Measurements from ENCODE around the gene CAMTA1.

Gene CAMTA1

GRCh38 chr1:7587108-7587772 lies 802.0 kb downstream of the CAMTA1 start:
- H3K36me3 ChIP-seq (replicated peaks; ENCODE audit: insufficient read depth, low read length): no peaks in the 10 kb centered on the region
- TF ChIP-seq EZH2 (optimal IDR thresholded peaks at IDR 0.05; ENCODE audit: low read depth, low read length) (no peak), EZH2phosphoT487 (IDR thresholded peaks at IDR 0.05; ENCODE audit: low read length) (no peak), CTCF (IDR thresholded peaks at IDR 0.05; ENCODE audit: low read length) (no peak)
- no peaks in the 10 kb centered on the region for H3K79me2 ChIP-seq (ENCODE audit: low read length)
- DNase-seq: no peak
- no peaks in the 10 kb centered on the region for H4K20me1 ChIP-seq (ENCODE audit: insufficient read depth, low read length)
- H3K27me3 ChIP-seq (replicated peaks; ENCODE audit: insufficient read depth, low read length): peaks cover 99% of the 10 kb centered on the region
- H3K4me2 ChIP-seq (ENCODE audit: low read depth, low read length): no peak overlapping the region
- no peak overlapping the region for H3K9ac ChIP-seq (ENCODE audit: low read length)
- H3K9me3 ChIP-seq (replicated peaks; ENCODE audit: insufficient read depth, low read length): no peaks in the 10 kb centered on the region
- no peaks in the 10 kb centered on the region for H3K9me2 ChIP-seq (replicated peaks; ENCODE audit: insufficient read depth, low read length)
- H3K4me3 ChIP-seq (ENCODE audit: low read length): no peak overlapping the region
- H3F3A ChIP-seq (ENCODE audit: insufficient read depth, low read length): no peaks in the 10 kb centered on the region
- H2AFZ ChIP-seq (ENCODE audit: low read length): no peak overlapping the region
- no peaks in the 10 kb centered on the region for H3K4me1 ChIP-seq (ENCODE audit: low read length)
- H3K27ac ChIP-seq (ENCODE audit: low read length): no peak overlapping the region

- Histone ChIP-seq H3K79me2 (ENCODE audit: low read length) (no peaks in the 10 kb centered on the region), H3K9ac (ENCODE audit: low read length) (no peak overlapping the region), H3K9me3 (replicated peaks; ENCODE audit: insufficient read depth, low read length) (no peaks in the 10 kb centered on the region), H3K4me2 (ENCODE audit: low read depth, low read length) (no peak overlapping the region), H4K20me1 (ENCODE audit: insufficient read depth, low read length) (no peaks in the 10 kb centered on the region), H3K27me3 (replicated peaks; ENCODE audit: insufficient read depth, low read length) (peaks cover 99% of the 10 kb centered on the region), H3K4me3 (ENCODE audit: low read length) (no peak overlapping the region), H3K4me1 (ENCODE audit: low read length) (no peaks in the 10 kb centered on the region), H2AFZ (ENCODE audit: low read length) (no peak overlapping the region), H3K9me2 (replicated peaks; ENCODE audit: insufficient read depth, low read length) (no peaks in the 10 kb centered on the region), H3F3A (ENCODE audit: insufficient read depth, low read length) (no peaks in the 10 kb centered on the region), H3K27ac (ENCODE audit: low read length) (no peak overlapping the region), H3K36me3 (replicated peaks; ENCODE audit: insufficient read depth, low read length) (no peaks in the 10 kb centered on the region)
- TF ChIP-seq CTCF (IDR thresholded peaks at IDR 0.05; ENCODE audit: low read length) (no peak), EZH2 (optimal IDR thresholded peaks at IDR 0.05; ENCODE audit: low read depth, low read length) (no peak), EZH2phosphoT487 (IDR thresholded peaks at IDR 0.05; ENCODE audit: low read length) (no peak)
- no peak for DNase-seq
These were observed 802.7 kb downstream of the CAMTA1 start for GRCh38 chr1:7587773-7588456.

GRCh38 chr1:7588457-7588827 lies 803.2 kb downstream of the CAMTA1 start:
- TF ChIP-seq EZH2phosphoT487 (IDR thresholded peaks at IDR 0.05; ENCODE audit: low read length) (no peak), CTCF (IDR thresholded peaks at IDR 0.05; ENCODE audit: low read length) (no peak), EZH2 (optimal IDR thresholded peaks at IDR 0.05; ENCODE audit: low read depth, low read length) (no peak)
- H3K36me3 ChIP-seq (replicated peaks; ENCODE audit: insufficient read depth, low read length): no peaks in the 10 kb centered on the region
- no peaks in the 10 kb centered on the region for H3F3A ChIP-seq (ENCODE audit: insufficient read depth, low read length)
- no peaks in the 10 kb centered on the region for H3K9me3 ChIP-seq (replicated peaks; ENCODE audit: insufficient read depth, low read length)
- H3K4me2 ChIP-seq (ENCODE audit: low read depth, low read length): no peak overlapping the region
- H3K9me2 ChIP-seq (replicated peaks; ENCODE audit: insufficient read depth, low read length): no peaks in the 10 kb centered on the region
- H3K79me2 ChIP-seq (ENCODE audit: low read length): no peaks in the 10 kb centered on the region
- H3K9ac ChIP-seq (ENCODE audit: low read length): no peak overlapping the region
- H2AFZ ChIP-seq (ENCODE audit: low read length): no peak overlapping the region
- H3K4me3 ChIP-seq (ENCODE audit: low read length): no peak overlapping the region
- no peak overlapping the region for H3K27ac ChIP-seq (ENCODE audit: low read length)
- H4K20me1 ChIP-seq (ENCODE audit: insufficient read depth, low read length): no peaks in the 10 kb centered on the region
- H3K4me1 ChIP-seq (ENCODE audit: low read length): no peaks in the 10 kb centered on the region
- H3K27me3 ChIP-seq (replicated peaks; ENCODE audit: insufficient read depth, low read length): peaks cover 99% of the 10 kb centered on the region
- DNase-seq: no peak
